ENCODE measurements around the gene KCNN3. TPM values are rescaled to one million over a fixed set of nuclear protein-coding genes. Genes with fewer than 3 reads are reported as not detected.

Gene KCNN3
- total and polyA plus RNA-seq, 2 donors: 1.5 to 16.6 TPM

DNA sequence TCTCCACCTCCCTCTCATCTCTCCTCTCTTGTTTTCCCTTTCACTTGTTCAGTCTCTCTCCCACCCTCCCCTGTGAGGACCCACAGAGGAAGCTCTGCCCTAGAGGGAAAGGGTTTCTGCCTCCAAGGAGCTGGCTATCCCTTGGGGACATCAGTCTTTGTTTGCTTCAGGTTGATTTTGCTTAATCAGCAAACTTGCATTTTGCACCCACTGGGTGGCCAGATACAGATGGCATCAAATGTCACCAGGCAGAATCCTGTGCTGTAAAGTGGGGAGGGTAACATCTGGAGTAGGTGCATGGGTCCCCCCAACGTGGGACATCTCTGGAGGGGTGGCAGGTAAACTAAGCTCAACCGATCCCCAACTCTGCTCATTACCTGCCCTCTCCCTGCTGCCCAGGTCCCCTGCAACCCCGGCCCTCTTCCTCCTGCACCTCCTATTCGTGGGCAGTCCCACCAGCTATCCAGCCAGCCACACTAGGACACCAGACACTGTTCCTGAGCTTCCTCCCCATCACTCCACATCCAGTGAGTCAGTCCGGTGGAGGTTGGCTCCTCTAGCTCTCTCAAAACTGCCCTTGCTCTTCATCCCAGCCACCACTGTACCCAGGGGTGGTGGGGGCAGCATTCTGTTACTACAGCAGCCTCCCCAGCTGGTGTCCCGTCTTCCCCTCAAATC lies 123.3 kb downstream of the KCNN3 start:
- no peak for DNase-seq (ENCODE audit: extremely low spot score)
- H3K4me1 ChIP-seq (ENCODE audit: insufficient read depth): no peaks in the 10 kb centered on the region
- no peaks in the 10 kb centered on the region for H3K36me3 ChIP-seq (ENCODE audit: insufficient read depth)
- no peak overlapping the region for H3K4me3 ChIP-seq (ENCODE audit: low read depth, low read length)
- 83% methylated on average over 6 of the region's 6 CpGs for WGBS
- no peak overlapping the region for H3K27ac ChIP-seq (ENCODE audit: low read depth)

DNA sequence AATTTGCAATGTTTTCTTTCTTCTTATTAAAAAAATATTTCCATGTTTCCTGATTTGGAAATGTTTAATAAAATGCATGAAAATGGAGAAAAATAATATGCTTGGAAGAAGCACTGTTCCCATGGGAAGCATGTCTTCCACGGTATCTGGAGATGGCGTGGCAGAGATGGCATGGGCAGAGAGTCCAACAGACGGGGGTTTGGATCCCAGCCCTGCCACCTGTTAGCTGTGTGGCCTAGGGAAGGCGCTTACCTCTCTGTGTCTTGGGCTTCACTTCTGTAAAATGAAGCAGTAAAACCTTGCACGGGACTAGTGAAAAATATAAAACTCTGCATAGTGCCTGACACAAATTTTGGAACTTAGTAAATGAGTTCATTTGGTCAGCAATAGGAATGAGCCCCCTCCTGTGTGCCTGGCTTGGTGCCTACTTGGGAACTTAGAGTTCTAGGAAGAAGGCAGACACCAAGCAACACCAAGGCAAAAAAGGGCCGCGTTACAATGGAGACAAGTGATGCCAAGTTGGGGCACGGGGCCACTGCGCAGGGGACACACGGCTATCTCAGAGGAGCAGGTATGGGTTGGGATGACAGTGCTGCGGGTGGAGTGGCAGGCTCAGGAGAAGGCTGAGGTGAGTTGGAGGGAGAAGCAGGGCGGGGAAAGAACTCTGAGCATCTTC lies 124.2 kb downstream of the KCNN3 start:
- Histone ChIP-seq H3K4me3 (ENCODE audit: low read depth, low read length) (no peak overlapping the region), H3K27ac (ENCODE audit: low read depth) (no peak overlapping the region), H3K4me1 (ENCODE audit: insufficient read depth) (no peaks in the 10 kb centered on the region), H3K36me3 (ENCODE audit: insufficient read depth) (no peaks in the 10 kb centered on the region)
- no peak for DNase-seq (ENCODE audit: extremely low spot score)
- 79% methylated on average over 12 of the region's 12 CpGs for WGBS

DNA sequence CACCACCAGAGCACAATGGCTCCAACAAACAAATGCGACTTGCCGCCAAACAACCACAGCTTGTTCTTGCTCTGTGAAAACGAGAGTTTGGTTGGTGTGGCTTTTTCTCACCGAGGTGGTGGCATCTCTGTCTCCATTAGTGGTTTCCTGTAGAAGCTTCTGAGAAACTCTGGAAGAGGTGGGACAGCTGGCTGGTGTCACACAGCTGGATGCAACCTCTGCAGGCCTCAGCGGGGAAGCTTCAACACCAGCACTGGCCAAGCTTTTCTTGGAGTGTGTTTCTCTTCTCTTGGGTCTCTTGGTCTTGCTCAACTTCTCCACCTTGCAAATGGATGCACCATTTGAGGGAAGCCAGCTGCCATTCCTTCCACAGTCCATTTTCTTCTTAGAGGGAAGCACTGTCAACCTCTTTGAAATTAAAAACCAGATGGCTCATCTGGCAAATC lies 124.8 kb downstream of the KCNN3 start:
- 55% methylated on average over 5 of the region's 5 CpGs for WGBS
- no peak for DNase-seq (ENCODE audit: extremely low spot score)
- H3K4me1 ChIP-seq (ENCODE audit: insufficient read depth): no peaks in the 10 kb centered on the region
- H3K4me3 ChIP-seq (ENCODE audit: low read depth, low read length): no peak overlapping the region
- no peaks in the 10 kb centered on the region for H3K36me3 ChIP-seq (ENCODE audit: insufficient read depth)
- no peak overlapping the region for H3K27ac ChIP-seq (ENCODE audit: low read depth)

DNA sequence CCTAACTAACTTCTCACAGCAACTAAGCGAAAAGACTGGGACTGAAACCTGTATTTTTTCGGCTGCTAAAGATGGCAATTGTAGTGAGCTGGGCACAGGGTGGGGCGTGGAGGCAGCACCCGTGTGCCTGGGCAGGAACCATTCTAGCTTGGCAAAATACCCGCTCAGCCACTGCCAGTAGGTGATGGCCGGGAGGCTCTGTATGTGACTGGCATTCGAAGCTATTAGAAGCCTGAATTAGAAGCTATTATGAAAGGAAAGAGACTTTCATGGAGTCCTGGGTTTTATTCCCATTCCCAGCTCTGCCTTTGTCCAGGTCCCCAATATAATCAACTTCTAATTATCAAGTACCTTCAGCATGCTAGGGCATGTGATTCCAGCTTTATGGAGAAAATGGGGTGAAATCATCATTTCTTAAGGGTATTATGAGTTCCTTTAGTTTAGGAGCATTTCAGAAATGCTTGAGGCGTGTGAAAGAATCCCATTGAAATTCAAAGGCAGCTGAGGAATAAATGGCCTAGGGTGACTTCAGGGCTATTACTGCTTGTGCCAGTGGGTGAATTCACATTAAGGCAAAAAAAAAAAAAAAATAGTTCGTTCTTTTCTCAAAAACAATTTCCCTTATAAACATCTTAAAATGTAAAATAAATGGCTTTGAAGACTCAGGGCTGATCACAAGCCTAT lies 125.6 kb downstream of the KCNN3 start:
- Histone ChIP-seq H3K4me1 (ENCODE audit: insufficient read depth) (no peaks in the 10 kb centered on the region), H3K4me3 (ENCODE audit: low read depth, low read length) (no peak overlapping the region), H3K36me3 (ENCODE audit: insufficient read depth) (no peaks in the 10 kb centered on the region), H3K27ac (ENCODE audit: low read depth) (no peak overlapping the region)
- DNase-seq (ENCODE audit: extremely low spot score): no peak
- 90% methylated on average over 9 of the region's 9 CpGs for WGBS

DNA sequence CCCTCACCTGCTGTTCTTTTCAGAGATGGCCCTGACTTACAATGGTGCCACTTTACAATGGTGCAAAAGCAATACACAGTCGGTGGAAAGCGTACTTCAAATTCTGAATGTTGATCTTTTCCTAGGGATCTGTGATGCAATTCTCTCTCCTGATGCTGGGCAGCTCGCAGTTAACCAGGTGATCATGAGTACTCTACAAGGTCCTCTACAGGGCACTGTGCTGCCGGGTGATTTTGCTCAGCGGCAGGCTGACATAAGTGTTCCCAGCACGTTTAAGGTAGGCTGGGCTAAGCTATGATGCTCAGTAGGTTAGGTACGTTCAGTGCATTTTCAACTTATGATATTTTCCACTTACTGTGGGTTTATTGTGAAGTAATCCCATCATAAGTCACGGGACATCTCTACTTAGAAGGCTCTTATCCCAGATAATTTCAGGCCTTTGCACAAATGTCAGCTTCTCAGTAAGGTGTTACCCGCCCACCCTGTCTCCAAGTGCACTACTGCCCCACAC lies 126.5 kb downstream of the KCNN3 start:
- H3K4me1 ChIP-seq (ENCODE audit: insufficient read depth): no peaks in the 10 kb centered on the region
- no peak for DNase-seq (ENCODE audit: extremely low spot score)
- H3K36me3 ChIP-seq (ENCODE audit: insufficient read depth): no peaks in the 10 kb centered on the region
- H3K4me3 ChIP-seq (ENCODE audit: low read depth, low read length): no peak overlapping the region
- WGBS: 90% methylated on average over 9 of the region's 9 CpGs
- H3K27ac ChIP-seq (ENCODE audit: low read depth): no peak overlapping the region

DNA sequence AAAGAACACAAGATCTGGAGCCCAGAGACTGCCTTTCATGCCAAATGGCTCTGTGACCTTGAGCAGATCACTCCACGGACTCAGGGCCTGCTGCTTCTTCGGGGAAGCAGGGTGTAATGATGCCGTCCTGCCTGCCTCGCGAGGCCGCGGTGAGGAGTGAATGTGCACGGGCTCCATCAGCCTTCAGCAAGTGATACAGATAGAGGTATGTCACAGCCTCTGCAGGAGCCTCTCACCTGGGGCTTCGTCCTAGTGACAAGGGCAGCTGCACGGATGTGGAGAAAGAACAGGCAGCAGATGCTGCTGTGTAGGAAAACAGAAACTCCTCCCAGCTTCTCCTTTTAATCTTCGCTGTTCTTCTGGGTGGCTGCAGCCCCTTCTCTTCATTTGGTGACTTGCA lies 127.5 kb downstream of the KCNN3 start:
- H3K27ac ChIP-seq (ENCODE audit: low read depth): no peak overlapping the region
- 89% methylated on average over 11 of the region's 11 CpGs for WGBS
- H3K4me3 ChIP-seq (ENCODE audit: low read depth, low read length): no peak overlapping the region
- no peaks in the 10 kb centered on the region for H3K36me3 ChIP-seq (ENCODE audit: insufficient read depth)
- H3K4me1 ChIP-seq (ENCODE audit: insufficient read depth): no peaks in the 10 kb centered on the region
- DNase-seq (ENCODE audit: extremely low spot score): no peak

DNA sequence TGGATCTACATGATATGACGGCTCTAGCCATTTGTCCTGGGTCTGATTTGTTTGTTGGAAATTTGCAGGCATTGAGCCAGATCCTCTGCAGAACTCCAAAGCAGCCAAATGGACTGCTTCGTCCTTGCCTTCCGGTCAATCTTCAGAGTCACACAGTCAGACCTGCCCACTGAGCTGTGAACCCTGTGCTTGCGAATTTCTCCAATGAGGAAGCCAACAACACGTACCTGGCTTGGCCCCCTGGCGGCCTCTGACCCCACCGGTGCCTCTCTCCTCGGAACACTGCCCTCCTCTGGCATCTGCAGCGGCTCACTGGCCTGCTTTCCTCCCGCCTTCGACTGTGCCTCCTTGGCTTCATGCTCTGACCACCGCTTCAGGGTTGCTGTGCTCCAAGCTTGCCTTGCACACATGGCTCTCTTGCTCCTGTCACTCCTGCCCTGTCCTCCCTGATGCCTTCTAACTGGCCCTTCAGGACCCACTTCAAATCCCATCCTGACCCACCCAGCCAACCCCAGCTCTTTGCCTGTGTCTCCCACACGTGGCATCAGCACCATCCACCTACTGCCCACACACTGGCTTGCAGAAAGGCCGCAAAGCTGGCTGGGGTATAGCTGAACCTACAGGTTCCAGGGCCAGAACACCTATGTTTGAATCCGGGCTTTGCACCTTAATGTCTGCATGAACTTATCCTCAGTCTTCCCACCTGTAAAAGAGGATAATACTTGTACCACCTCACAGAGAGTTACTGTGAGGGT lies 128.2 kb downstream of the KCNN3 start:
- Histone ChIP-seq H3K4me1 (ENCODE audit: insufficient read depth) (no peaks in the 10 kb centered on the region), H3K27ac (ENCODE audit: low read depth) (no peak overlapping the region), H3K4me3 (ENCODE audit: low read depth, low read length) (no peak overlapping the region), H3K36me3 (ENCODE audit: insufficient read depth) (no peaks in the 10 kb centered on the region)
- DNase-seq (ENCODE audit: extremely low spot score): no peak
- 59% methylated on average over 15 of the region's 15 CpGs for WGBS

DNA sequence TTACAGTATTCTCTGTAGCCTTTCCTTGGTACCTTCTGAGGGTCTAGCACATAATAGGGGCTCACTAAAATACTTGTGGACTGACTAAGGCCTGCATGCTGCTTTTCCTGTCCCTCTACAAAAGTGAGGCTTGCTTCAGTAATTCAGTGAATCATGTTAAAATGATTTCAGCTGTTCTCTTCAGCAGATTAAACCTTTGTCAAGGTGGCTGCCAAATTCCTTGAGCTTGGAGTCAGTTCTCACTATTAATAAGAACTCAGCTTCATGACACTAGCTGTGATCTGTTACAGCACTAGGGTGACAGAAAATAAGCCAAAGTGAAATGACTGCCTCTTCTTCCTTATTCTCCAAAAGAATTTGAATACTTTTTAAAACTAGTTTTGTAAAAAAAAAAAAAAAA lies 128.8 kb downstream of the KCNN3 start:
- Histone ChIP-seq H3K36me3 (ENCODE audit: insufficient read depth) (no peaks in the 10 kb centered on the region), H3K27ac (ENCODE audit: low read depth) (no peak overlapping the region), H3K4me1 (ENCODE audit: insufficient read depth) (no peaks in the 10 kb centered on the region), H3K4me3 (ENCODE audit: low read depth, low read length) (no peak overlapping the region)
- no peak for DNase-seq (ENCODE audit: extremely low spot score)

DNA sequence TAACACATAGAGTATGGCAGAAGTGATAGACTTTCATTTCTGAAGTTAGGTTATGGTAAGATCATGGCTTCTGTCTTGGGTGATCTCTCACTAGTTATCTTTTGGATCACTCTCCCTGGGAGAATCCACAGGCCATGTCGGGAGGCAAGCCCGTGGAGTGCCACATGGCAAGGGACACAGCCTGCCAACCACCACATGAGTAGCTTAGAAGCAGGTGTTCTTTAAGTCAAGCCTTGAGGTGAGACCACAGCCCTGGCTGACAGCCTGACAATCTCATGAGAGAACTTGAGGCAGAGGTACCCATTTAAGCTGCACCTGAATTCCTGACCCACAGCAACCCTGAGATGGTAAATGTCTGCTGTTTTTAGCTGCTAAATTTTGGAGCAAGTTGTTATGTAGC lies 130.4 kb downstream of the KCNN3 start:
- H3K27ac ChIP-seq (ENCODE audit: low read depth): no peak overlapping the region
- 91% methylated on average over 2 of the region's 2 CpGs for WGBS
- no peak for DNase-seq (ENCODE audit: extremely low spot score)
- H3K4me1 ChIP-seq (ENCODE audit: insufficient read depth): no peaks in the 10 kb centered on the region
- H3K4me3 ChIP-seq (ENCODE audit: low read depth, low read length): no peak overlapping the region
- no peaks in the 10 kb centered on the region for H3K36me3 ChIP-seq (ENCODE audit: insufficient read depth)

DNA sequence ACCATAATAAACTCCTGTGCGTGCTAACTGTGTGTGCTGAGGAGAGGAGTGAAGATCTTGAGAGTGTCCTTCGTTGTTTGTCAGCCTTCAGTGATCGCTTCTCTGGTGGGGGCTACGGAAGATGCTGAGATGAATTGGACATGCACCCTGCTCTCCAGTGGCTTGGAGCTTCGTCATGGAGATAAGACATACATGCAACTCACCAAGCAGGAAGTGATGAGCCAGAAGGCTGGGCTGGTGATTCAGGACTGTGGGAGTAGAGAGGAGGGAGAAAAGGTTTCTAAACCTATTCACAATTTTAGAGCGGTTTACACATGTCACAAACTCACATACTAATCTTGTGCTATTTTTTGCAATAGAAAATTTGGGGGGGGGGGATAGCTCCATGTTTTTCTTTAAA lies 133.2 kb downstream of the KCNN3 start:
- Histone ChIP-seq H3K4me1 (ENCODE audit: insufficient read depth) (no peaks in the 10 kb centered on the region), H3K27ac (ENCODE audit: low read depth) (no peak overlapping the region), H3K4me3 (ENCODE audit: low read depth, low read length) (no peak overlapping the region), H3K36me3 (ENCODE audit: insufficient read depth) (no peaks in the 10 kb centered on the region)
- DNase-seq (ENCODE audit: extremely low spot score): no peak
- 60% methylated on average over 6 of the region's 6 CpGs for WGBS

DNA sequence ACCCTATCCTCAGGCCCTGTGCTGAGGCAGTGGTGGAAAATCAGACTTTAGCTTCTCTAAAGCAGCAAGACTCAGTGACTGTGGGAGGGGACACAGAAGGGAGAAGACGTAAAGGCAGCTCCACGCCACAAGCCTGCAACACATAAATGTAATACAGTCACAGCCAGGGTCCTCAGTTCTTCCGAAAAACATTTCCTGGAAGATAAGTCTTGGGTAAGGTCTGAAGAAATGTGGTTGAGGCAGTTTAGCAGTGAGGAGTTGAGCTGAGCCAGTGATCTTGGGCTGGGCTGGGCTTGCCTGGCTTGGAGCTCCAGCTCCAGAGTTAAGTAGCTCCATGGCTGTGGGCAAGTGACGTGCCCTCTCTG lies 134.3 kb downstream of the KCNN3 start:
- DNase-seq (ENCODE audit: extremely low spot score): no peak
- WGBS: 94% methylated on average over 4 of the region's 4 CpGs

DNA sequence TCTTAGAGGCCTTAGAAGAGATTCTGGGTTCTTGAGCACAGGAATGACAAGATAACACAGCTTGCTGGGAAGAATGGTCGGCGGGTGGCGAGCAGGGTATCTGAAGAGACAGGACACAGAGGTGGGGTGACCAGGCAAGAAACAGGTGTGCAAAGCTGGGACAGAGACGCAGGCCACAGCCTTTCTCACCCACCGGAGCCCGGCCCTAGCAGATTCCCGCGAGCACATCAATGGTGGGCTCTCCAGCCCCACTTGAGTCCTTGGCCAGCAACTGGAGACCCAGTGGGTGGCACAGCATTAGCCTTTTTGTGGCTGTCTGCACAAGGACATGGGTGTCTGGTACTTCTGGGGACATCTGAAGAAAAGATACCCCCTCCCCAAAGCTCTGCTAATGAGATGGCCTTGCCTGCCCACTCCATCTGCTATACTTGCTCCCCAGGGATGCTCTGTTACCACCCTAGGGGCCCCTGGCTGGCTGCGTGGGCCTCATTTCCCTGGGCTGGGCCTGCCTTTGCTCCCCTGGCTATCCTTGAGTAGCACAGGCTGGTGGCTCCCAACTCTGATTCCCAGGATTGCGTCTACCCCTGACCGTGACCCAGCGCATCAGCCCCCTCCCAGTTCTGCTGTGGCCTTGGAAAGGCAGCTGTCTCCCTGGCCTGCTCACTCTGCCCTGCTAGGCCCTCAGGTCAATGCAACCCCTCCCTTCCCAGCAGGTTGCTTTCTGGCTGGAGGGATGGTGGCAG lies 134.8 kb downstream of the KCNN3 start:
- Histone ChIP-seq H3K36me3 (ENCODE audit: insufficient read depth) (no peaks in the 10 kb centered on the region), H3K27ac (ENCODE audit: low read depth) (no peak overlapping the region), H3K4me1 (ENCODE audit: insufficient read depth) (no peaks in the 10 kb centered on the region), H3K4me3 (ENCODE audit: low read depth, low read length) (no peak overlapping the region)
- WGBS: 96% methylated on average over 12 of the region's 12 CpGs
- DNase-seq (ENCODE audit: extremely low spot score): no peak

More for the DNA sequence above, 134.3 kb downstream of the KCNN3 start:
- no peaks in the 10 kb centered on the region for H3K4me1 ChIP-seq (ENCODE audit: insufficient read depth)
- H3K36me3 ChIP-seq (ENCODE audit: insufficient read depth): no peaks in the 10 kb centered on the region
- no peak overlapping the region for H3K4me3 ChIP-seq (ENCODE audit: low read depth, low read length)
- H3K27ac ChIP-seq (ENCODE audit: low read depth): no peak overlapping the region

DNA sequence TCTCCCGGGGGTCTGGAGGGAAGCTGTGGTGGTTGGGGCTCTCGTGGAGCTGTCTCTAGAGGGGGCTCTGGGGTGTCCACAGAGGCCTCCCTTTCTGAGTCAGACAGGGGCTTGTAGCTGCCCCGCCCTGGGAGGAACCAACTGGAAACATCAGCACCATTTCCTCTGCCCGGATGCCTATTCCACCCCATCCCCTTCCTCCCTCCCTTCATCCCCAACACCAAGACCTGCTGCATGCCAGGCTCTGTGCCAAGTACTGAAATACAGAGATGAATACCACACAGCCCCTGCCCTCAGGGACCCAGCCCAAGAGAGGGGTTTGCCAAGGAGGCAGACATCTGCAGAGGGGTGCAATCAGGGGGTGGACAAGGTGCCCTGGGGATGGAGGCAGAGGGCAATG lies 136.5 kb downstream of the KCNN3 start:
- Histone ChIP-seq H3K27ac (ENCODE audit: low read depth) (no peak overlapping the region), H3K4me3 (ENCODE audit: low read depth, low read length) (no peak overlapping the region), H3K36me3 (ENCODE audit: insufficient read depth) (no peaks in the 10 kb centered on the region), H3K4me1 (ENCODE audit: insufficient read depth) (no peaks in the 10 kb centered on the region)
- DNase-seq (ENCODE audit: extremely low spot score): no peak
- 75% methylated on average over 4 of the region's 4 CpGs for WGBS
